Breast epithelium (tissue), 4 donors: ENCODE measurements around the gene CASQ2. TPM values are rescaled to one million over a fixed set of nuclear protein-coding genes. Genes with fewer than 3 reads are reported as not detected.
"Not testable (repeated sequence)": the region's sequence is repeated elsewhere in the genome, so short reads cannot be mapped to it uniquely, and the experiment has no call there.

Source experiments
- DNase-seq, 2 donors: peaks; one replicate each; pipeline ENCODE4 v3.0.0-alpha.2; 2019; ENCODE audit warnings: low spot score in 2 of 2
- H3K27ac ChIP-seq, 2 donors: fragments of 200-600 bp; sonication (generic) in 1 of 2; one replicate each; pipeline ENCODE4 v1.5.1; 2016 to 2019; ENCODE audit warnings: mild to moderate bottlenecking in 1 of 2
- H3K27me3 ChIP-seq, 2 donors: fragments of 200-600 bp; sonication (generic) in 1 of 2; one replicate each; pipeline versions ENCODE4 v1.5.1 to v1.6.0; 2017 to 2019; ENCODE audit warnings: control low read depth in 1 of 2, mild to moderate bottlenecking in 1 of 2
- H3K36me3 ChIP-seq: fragments of 200-600 bp; one replicate; pipeline ENCODE4 v1.5.1; 2019
- H3K4me1 ChIP-seq, 2 donors: fragments of 200-600 bp; sonication (generic); one replicate each; pipeline ENCODE4 v1.5.1; 2016 to 2019; ENCODE audit warnings: control low read depth in 1 of 2
- H3K4me3 ChIP-seq, 3 donors: fragments of 200-600 bp; sonication (generic); 1 replicate in 2 of 3; 2 replicates in 1 of 3; pipeline ENCODE4 v1.5.1; 2016 to 2019; ENCODE audit warnings: mild to moderate bottlenecking in 3 of 3, moderate library complexity in 2 of 3
- H3K9me3 ChIP-seq, 2 donors: fragments of 200-600 bp; sonication (generic) in 1 of 2; one replicate each; pipeline ENCODE4 v1.5.1; 2016 to 2019; ENCODE audit warnings: control low read depth in 1 of 2
- POLR2A ChIP-seq: fragments of 450-650 bp; IDR thresholded peaks from one replicate; pipeline ENCODE4 v1.6.1; 2016; ENCODE audit warnings: antibody characterized with exemption, mild to moderate bottlenecking, moderate library complexity
- POLR2AphosphoS5 ChIP-seq, 3 donors: sonication (generic); formaldehyde crosslinking; IDR thresholded peaks; one replicate each; pipeline ENCODE4 v1.6.1; 2017; ENCODE audit warnings: antibody characterized with exemption in 3 of 3
- intact Hi-C: fragments of 100-400 bp; cut with DNase I; formaldehyde crosslinking; loops from one replicate; pipeline ENCODE4 v1.15.1; 2023; ENCODE audit warnings: low total_unique reads
- total RNA-seq, 3 donors: library from RNA; depleted of rRNA; stranded (reverse); fragments of >200 nt; gene quantifications; one replicate each; pipeline ENCODE4 v1.1.0, GENCODE V29; 2016
- TF ChIP-seq, protein P1 (sequence below), 3 donors: fragments of 450-650 bp; IDR thresholded peaks; one replicate each; pipeline ENCODE4 v1.5.1; 2016 to 2017; ENCODE audit warnings: antibody characterized with exemption in 3 of 3, mild to moderate bottlenecking in 3 of 3, moderate library complexity in 3 of 3

The CASQ2 gene
- total RNA-seq, 3 donors from 2014 or later, result 2.1 to 3.3 (median 2.6) TPM

DNA sequence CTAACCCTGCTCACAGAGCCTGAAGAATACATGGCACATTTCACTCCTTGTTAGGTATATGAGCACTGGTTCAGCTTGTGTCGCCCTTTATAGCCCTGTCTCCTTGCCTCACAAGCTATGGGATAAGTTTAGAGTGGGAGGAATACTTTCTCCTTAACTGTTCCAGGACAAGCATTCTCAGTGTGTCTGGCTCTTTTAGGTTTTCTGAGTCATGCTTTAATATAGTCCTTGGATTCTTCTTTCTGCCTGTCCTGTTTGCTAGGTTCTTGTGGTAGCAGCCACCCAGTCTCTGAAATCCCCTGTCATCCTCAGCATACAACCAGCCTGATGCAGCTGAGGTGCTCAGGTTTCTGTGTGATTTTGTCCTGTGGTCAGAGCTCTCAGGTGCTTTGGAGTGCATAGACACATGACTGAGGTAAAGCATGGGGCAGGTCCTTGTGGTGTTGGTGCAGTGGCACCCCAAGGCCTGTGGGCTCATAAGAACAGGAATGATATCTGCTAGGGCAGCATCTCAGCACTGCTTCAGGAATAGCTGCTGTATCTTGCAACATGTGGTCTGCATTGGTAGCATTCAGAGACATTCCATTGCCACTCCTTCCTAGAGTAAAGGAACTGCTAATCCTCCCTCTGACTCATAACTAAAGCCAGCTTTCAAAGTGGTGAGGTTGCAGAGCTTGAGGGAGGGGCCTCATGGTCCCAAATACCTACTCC is 14.2 kb upstream of the CASQ2 start:
- H3K36me3 ChIP-seq, result no peaks in the 10 kb centered on the region
- H3K9me3 ChIP-seq, result no peaks in the 10 kb centered on the region
- TF ChIP-seq, protein P1, sequence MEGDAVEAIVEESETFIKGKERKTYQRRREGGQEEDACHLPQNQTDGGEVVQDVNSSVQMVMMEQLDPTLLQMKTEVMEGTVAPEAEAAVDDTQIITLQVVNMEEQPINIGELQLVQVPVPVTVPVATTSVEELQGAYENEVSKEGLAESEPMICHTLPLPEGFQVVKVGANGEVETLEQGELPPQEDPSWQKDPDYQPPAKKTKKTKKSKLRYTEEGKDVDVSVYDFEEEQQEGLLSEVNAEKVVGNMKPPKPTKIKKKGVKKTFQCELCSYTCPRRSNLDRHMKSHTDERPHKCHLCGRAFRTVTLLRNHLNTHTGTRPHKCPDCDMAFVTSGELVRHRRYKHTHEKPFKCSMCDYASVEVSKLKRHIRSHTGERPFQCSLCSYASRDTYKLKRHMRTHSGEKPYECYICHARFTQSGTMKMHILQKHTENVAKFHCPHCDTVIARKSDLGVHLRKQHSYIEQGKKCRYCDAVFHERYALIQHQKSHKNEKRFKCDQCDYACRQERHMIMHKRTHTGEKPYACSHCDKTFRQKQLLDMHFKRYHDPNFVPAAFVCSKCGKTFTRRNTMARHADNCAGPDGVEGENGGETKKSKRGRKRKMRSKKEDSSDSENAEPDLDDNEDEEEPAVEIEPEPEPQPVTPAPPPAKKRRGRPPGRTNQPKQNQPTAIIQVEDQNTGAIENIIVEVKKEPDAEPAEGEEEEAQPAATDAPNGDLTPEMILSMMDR (IDR thresholded peaks at IDR 0.05), result no peak
- TF ChIP-seq POLR2A (no peak), POLR2AphosphoS5 (IDR thresholded peaks at IDR 0.05) (no peak)
- no peak overlapping the region for H3K27ac ChIP-seq
- DNase-seq, result no peak
- peaks cover 0 to 2% of the 10 kb centered on the region in 2 donors for H3K27me3 ChIP-seq
- no peak overlapping the region for H3K4me3 ChIP-seq
- intact Hi-C loops, result no loop called here
- no peaks in the 10 kb centered on the region for H3K4me1 ChIP-seq

DNA sequence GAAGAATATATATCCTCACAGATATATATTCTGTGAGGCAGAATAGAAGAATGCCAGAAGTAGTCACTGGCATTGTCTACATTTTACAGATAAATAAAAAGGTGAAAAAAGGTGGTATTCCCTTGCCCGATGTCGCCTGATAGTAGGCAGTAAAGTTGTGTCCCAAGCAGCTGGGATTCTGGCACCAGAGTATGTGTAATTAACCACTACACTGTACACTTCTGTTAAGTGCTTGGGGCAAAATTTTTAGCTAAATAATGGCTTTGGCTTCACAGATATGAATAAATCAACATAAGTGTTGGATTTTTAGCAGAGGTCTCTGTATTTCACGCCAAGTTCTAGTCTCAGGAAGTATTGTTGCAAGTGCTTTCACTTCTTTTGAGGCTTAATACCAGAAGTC is 13.3 kb upstream of the CASQ2 start:
- H3K27ac ChIP-seq, result no peak overlapping the region
- no peaks in the 10 kb centered on the region for H3K36me3 ChIP-seq
- TF ChIP-seq, protein P1 (IDR thresholded peaks at IDR 0.05), result no peak
- TF ChIP-seq POLR2AphosphoS5 (IDR thresholded peaks at IDR 0.05) (no peak), POLR2A (no peak)

DNA sequence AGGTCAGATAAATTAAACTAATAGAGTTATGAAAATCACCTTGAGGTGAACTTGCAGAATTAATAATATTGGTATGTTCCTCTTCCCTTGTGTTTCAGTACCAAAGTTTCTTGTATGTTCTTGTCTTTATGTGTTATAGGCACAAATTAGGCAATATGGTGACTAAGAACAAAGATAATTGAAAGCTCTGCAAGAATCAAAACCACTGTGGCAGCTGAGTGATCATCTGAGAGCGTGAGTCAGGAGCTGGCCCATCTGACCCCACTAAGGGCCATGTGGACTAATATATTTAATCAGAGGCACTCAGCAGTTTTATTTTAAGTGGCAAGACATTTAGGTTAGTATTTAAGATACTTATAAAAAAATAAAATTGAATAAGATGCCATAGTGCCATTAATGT is 12.8 kb upstream of the CASQ2 start:
- TF ChIP-seq POLR2A (no peak), POLR2AphosphoS5 (IDR thresholded peaks at IDR 0.05) (no peak)
- TF ChIP-seq, protein P1 (IDR thresholded peaks at IDR 0.05), result no peak
- no peaks in the 10 kb centered on the region for H3K36me3 ChIP-seq
- H3K27ac ChIP-seq, result no peak overlapping the region
- no peak overlapping the region for H3K4me3 ChIP-seq
- no peaks in the 10 kb centered on the region for H3K4me1 ChIP-seq
- H3K27me3 ChIP-seq, result peaks cover 0 to 7% of the 10 kb centered on the region in 2 donors
- no peak for DNase-seq
- intact Hi-C loops, result no loop called here
- no peaks in the 10 kb centered on the region for H3K9me3 ChIP-seq

More for the DNA sequence above, 13.3 kb upstream of the CASQ2 start:
- peaks cover 0 to 7% of the 10 kb centered on the region in 2 donors for H3K27me3 ChIP-seq
- intact Hi-C loops, result no loop called here
- H3K4me3 ChIP-seq, result no peak overlapping the region
- no peaks in the 10 kb centered on the region for H3K9me3 ChIP-seq
- no peaks in the 10 kb centered on the region for H3K4me1 ChIP-seq
- no peak for DNase-seq

DNA sequence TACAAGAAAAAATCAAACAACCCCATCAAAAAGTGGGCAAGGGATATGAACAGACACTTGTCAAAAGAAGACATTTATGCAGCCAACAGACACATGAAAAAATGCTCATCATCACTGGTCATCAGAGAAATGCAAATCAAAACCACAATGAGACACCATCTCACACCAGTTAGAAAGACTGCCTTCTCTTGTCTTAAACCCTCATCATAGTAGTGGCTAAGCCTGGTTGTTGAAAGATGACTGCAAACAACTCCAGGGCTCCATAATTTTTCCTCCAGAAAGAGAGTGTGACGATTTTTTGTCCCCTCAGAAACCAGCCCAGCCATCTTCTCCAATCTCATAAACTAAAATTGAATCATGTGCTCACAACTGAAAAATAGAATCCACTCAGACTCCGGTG is 12.1 kb upstream of the CASQ2 start:
- DNase-seq, H3K4me3 ChIP-seq, H3K9me3 ChIP-seq, H3K4me1 ChIP-seq, H3K27me3 ChIP-seq, H3K36me3 ChIP-seq, intact Hi-C loops, H3K27ac ChIP-seq: not testable (repeated sequence)

GRCh38 chr1:115779075-115779474 is 10.6 kb upstream of the CASQ2 start:
- H3K9me3 ChIP-seq, intact Hi-C loops, H3K4me1 ChIP-seq, H3K27me3 ChIP-seq, H3K27ac ChIP-seq, DNase-seq, H3K4me3 ChIP-seq, H3K36me3 ChIP-seq: not testable (repeated sequence)

- H3K27me3 ChIP-seq, result no peaks in the 10 kb centered on the region
- peak in 1 of 2 donors; percentile 73 for DNase-seq
- H3K36me3 ChIP-seq, result no peaks in the 10 kb centered on the region
- peak overlapping the region in 1 of 3 donors; percentile 17 for H3K4me3 ChIP-seq
- intact Hi-C loops, result no loop called here
- no peaks in the 10 kb centered on the region for H3K4me1 ChIP-seq
- TF ChIP-seq POLR2A (no peak), POLR2AphosphoS5 (IDR thresholded peaks at IDR 0.05) (peak in 1 of 3 donors; percentile 42)
- TF ChIP-seq, protein P1 (IDR thresholded peaks at IDR 0.05), result peak; percentile 55 to 81 (median 72)
- peak overlapping the region; percentile 6 to 37 for H3K27ac ChIP-seq
- no peaks in the 10 kb centered on the region for H3K9me3 ChIP-seq
These were observed 3.4 kb upstream of the CASQ2 start for GRCh38 chr1:115771847-115772457.
